ENCODE measurements around the gene CKS2. TPM values are rescaled to one million over a fixed set of nuclear protein-coding genes. Genes with fewer than 3 reads are reported as not detected.

Gene CKS2
- total RNA-seq, 4 donors from 2014 or later, result 4.2 to 57.0 (median 19.1) TPM

GRCh38 chr9:89357331-89358197 lies 46.6 kb downstream of the CKS2 start:
- Histone ChIP-seq H3K4me3 (no peak overlapping the region), H3K4me1 (no peaks in the 10 kb centered on the region), H3K9me3 (no peaks in the 10 kb centered on the region), H3K27ac (no peak overlapping the region), H3K36me3 (no peaks in the 10 kb centered on the region), H3K27me3 (no peaks in the 10 kb centered on the region)
- intact Hi-C loops (cut with DNase I; ENCODE audit: low total_unique reads), result no loop called here
- no peak for TF ChIP-seq POLR2A (IDR thresholded peaks at IDR 0.05)
- TF ChIP-seq, protein P1, sequence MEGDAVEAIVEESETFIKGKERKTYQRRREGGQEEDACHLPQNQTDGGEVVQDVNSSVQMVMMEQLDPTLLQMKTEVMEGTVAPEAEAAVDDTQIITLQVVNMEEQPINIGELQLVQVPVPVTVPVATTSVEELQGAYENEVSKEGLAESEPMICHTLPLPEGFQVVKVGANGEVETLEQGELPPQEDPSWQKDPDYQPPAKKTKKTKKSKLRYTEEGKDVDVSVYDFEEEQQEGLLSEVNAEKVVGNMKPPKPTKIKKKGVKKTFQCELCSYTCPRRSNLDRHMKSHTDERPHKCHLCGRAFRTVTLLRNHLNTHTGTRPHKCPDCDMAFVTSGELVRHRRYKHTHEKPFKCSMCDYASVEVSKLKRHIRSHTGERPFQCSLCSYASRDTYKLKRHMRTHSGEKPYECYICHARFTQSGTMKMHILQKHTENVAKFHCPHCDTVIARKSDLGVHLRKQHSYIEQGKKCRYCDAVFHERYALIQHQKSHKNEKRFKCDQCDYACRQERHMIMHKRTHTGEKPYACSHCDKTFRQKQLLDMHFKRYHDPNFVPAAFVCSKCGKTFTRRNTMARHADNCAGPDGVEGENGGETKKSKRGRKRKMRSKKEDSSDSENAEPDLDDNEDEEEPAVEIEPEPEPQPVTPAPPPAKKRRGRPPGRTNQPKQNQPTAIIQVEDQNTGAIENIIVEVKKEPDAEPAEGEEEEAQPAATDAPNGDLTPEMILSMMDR (IDR thresholded peaks at IDR 0.05), result no peak
- no peak for DNase-seq

DNA sequence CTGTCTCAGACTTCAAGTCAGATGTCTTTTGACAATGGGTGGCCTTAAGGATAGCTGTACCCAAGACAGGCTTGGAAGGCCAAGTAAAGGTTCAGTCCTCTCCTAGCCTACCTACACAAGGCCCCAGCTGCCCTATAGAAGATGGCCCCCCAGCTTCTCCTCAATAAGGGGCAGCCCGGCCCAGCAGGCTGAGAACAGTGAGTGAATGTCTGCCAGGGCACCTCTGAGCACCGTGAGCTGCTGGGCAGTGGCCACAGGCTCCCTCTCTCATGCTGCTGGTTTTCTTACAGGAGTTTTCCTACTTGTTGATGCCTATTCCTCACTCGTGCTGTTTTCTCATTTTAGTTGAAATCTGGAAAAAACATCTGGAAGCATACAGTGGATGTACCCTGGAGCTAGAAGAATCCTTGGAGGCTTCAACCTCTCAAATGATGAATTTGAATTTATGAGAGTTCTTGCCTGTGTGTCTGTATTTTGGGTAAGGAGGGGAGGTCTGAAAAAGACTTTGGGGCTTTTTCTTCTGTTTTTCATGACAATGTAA lies 47.5 kb downstream of the CKS2 start:
- Histone ChIP-seq H3K4me1 (no peaks in the 10 kb centered on the region), H3K4me3 (no peak overlapping the region), H3K27me3 (no peaks in the 10 kb centered on the region), H3K36me3 (no peaks in the 10 kb centered on the region), H3K9me3 (no peaks in the 10 kb centered on the region), H3K27ac (no peak overlapping the region)
- TF ChIP-seq, protein P1 (IDR thresholded peaks at IDR 0.05), result no peak
- TF ChIP-seq POLR2A (IDR thresholded peaks at IDR 0.05), result no peak
- intact Hi-C loops (cut with DNase I; ENCODE audit: low total_unique reads), result no loop called here
- no peak for DNase-seq

- no peak overlapping the region for H3K27ac ChIP-seq
- H3K27me3 ChIP-seq, result no peaks in the 10 kb centered on the region
- no peaks in the 10 kb centered on the region for H3K9me3 ChIP-seq
- no peaks in the 10 kb centered on the region for H3K36me3 ChIP-seq
- H3K4me1 ChIP-seq, result no peaks in the 10 kb centered on the region
- no peak for TF ChIP-seq POLR2A (IDR thresholded peaks at IDR 0.05)
- TF ChIP-seq, protein P1 (IDR thresholded peaks at IDR 0.05), result no peak
- intact Hi-C loops (cut with DNase I; ENCODE audit: low total_unique reads), result no loop called here
- no peak for DNase-seq
- H3K4me3 ChIP-seq, result no peak overlapping the region
Measured at GRCh38 chr9:89358985-89359384, 48.0 kb downstream of the CKS2 start.

DNA sequence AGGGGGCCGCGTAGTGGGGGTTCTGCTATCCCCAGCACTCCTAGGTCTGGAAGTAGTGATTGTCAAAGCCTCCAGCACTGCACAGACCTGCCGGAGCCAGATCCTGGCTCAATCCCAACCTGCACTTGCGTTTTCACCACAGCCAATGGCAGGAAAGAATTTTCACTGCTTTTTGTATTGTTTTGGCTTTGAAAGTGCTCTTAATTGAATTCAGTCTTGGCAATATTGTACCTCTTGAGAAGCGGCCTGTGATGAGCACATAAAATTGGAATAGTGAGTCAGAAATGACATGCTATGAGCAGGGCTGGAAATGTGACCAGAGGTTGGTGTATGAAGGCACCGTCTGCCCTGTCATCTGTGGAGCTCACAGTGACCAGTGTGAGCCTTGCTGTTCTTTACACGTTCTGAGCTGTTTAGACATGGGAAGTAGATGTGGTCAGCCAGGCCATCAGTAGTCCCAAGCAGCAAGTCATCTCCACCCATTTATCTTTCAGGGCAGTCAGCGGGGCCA lies 48.8 kb downstream of the CKS2 start:
- no peaks in the 10 kb centered on the region for H3K27me3 ChIP-seq
- H3K27ac ChIP-seq, result no peak overlapping the region
- no peaks in the 10 kb centered on the region for H3K4me1 ChIP-seq
- no peak overlapping the region for H3K4me3 ChIP-seq
- TF ChIP-seq, protein P1 (IDR thresholded peaks at IDR 0.05), result no peak
- no peak for TF ChIP-seq POLR2A (IDR thresholded peaks at IDR 0.05)
- intact Hi-C loops (cut with DNase I; ENCODE audit: low total_unique reads), result no loop called here
- H3K9me3 ChIP-seq, result no peaks in the 10 kb centered on the region
- DNase-seq, result no peak
- H3K36me3 ChIP-seq, result no peaks in the 10 kb centered on the region

GRCh38 chr9:89360465-89360864 lies 49.5 kb downstream of the CKS2 start:
- TF ChIP-seq, protein P1 (IDR thresholded peaks at IDR 0.05), result no peak
- TF ChIP-seq POLR2A (IDR thresholded peaks at IDR 0.05), result no peak
- H3K27ac ChIP-seq, result no peak overlapping the region
- H3K36me3 ChIP-seq, result no peaks in the 10 kb centered on the region
- no peaks in the 10 kb centered on the region for H3K9me3 ChIP-seq
- intact Hi-C loops (cut with DNase I; ENCODE audit: low total_unique reads), result no loop called here
- H3K27me3 ChIP-seq, result no peaks in the 10 kb centered on the region
- no peak overlapping the region for H3K4me3 ChIP-seq
- H3K4me1 ChIP-seq, result no peaks in the 10 kb centered on the region
- DNase-seq, result no peak

All from uterus (tissue), 4 donors.